ENCODE measurements around the gene ATP13A3.

DNA sequence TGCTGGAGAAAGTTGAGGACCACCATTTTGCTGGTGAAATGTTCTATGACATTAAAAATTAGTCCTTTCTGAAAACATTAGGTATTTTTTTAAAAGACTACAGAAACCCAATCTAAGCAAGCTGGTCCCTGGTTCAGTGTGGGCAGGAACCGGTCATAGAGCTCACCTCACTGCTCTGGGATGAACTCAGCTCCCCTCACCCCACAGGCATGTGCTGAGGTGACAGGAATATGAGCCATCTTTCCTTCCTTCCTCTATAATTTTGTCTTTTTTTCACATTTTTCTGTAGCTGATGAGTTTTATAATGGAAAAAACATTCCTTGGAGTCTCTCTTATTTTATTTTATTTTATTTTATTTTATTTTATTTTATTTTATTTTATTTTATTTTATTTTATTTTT lies 109.1 kb downstream of the ATP13A3 start:
- TF ChIP-seq, protein P1, sequence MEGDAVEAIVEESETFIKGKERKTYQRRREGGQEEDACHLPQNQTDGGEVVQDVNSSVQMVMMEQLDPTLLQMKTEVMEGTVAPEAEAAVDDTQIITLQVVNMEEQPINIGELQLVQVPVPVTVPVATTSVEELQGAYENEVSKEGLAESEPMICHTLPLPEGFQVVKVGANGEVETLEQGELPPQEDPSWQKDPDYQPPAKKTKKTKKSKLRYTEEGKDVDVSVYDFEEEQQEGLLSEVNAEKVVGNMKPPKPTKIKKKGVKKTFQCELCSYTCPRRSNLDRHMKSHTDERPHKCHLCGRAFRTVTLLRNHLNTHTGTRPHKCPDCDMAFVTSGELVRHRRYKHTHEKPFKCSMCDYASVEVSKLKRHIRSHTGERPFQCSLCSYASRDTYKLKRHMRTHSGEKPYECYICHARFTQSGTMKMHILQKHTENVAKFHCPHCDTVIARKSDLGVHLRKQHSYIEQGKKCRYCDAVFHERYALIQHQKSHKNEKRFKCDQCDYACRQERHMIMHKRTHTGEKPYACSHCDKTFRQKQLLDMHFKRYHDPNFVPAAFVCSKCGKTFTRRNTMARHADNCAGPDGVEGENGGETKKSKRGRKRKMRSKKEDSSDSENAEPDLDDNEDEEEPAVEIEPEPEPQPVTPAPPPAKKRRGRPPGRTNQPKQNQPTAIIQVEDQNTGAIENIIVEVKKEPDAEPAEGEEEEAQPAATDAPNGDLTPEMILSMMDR (IDR thresholded peaks at IDR 0.05): no peak
- no peak for TF ChIP-seq POLR2A (IDR thresholded peaks at IDR 0.05)

Data from heart left ventricle (tissue), 13 donors.